Muscle layer of duodenum (tissue), 2 donors: ENCODE results near the gene DBP.

Experiments
- H3K27ac ChIP-seq: one replicate; pipeline ENCODE4 v1.7.0; 2013; ENCODE audit warnings: mild to moderate bottlenecking, low read length
- H3K27me3 ChIP-seq: one replicate; pipeline ENCODE4 v1.7.0; 2013; ENCODE audit warnings: low read depth, mild to moderate bottlenecking, control low read depth, low read length
- H3K36me3 ChIP-seq, 2 donors: one replicate each; pipeline ENCODE4 v1.7.0; 2013; ENCODE audit warnings: low read length in 2 of 2, control low read depth in 1 of 2, mild to moderate bottlenecking in 1 of 2; ENCODE audit not compliant: insufficient read depth in 2 of 2, control insufficient read depth in 1 of 2
- H3K4me1 ChIP-seq, 2 donors: one replicate each; pipeline ENCODE4 v1.7.0; 2013; ENCODE audit warnings: low read length in 2 of 2, mild to moderate bottlenecking in 2 of 2, control low read depth in 1 of 2, moderate library complexity in 1 of 2; ENCODE audit not compliant: insufficient read depth in 2 of 2, control insufficient read depth in 1 of 2
- H3K4me3 ChIP-seq, 2 donors: one replicate each; pipeline ENCODE4 v1.7.0; 2013; ENCODE audit warnings: low read length in 2 of 2, low read depth in 1 of 2, mild to moderate bottlenecking in 1 of 2
- H3K9me3 ChIP-seq, 2 donors: one replicate each; pipeline ENCODE4 v1.7.0; 2013; ENCODE audit warnings: low read length in 2 of 2, control low read depth in 1 of 2, mild to moderate bottlenecking in 1 of 2; ENCODE audit not compliant: control insufficient read depth in 1 of 2
- donor health status: healthy.

Gene DBP

GRCh38 chr19:48674921-48675824 is 38.0 kb upstream of the DBP start:
- no peaks in the 10 kb centered on the region for H3K27me3 ChIP-seq
- H3K4me3 ChIP-seq: no peak overlapping the region
- peaks cover 0 to 4% of the 10 kb centered on the region in 2 donors for H3K4me1 ChIP-seq
- H3K9me3 ChIP-seq: no peaks in the 10 kb centered on the region
- no peak overlapping the region for H3K27ac ChIP-seq
- H3K36me3 ChIP-seq: no peaks in the 10 kb centered on the region

GRCh38 chr19:48674216-48674809 is 37.1 kb upstream of the DBP start:
- Histone ChIP-seq H3K27me3 (no peaks in the 10 kb centered on the region), H3K4me1 (peaks cover 0 to 4% of the 10 kb centered on the region in 2 donors), H3K36me3 (no peaks in the 10 kb centered on the region), H3K4me3 (no peak overlapping the region), H3K27ac (no peak overlapping the region), H3K9me3 (no peaks in the 10 kb centered on the region)

- no peaks in the 10 kb centered on the region for H3K27me3 ChIP-seq
- H3K4me3 ChIP-seq: no peak overlapping the region
- H3K4me1 ChIP-seq: peaks cover 0 to 4% of the 10 kb centered on the region in 2 donors
- no peak overlapping the region for H3K27ac ChIP-seq
- no peaks in the 10 kb centered on the region for H3K36me3 ChIP-seq
- no peaks in the 10 kb centered on the region for H3K9me3 ChIP-seq
These were observed 36.4 kb upstream of the DBP start for GRCh38 chr19:48673436-48674100.

- no peak within 1 kb of the TSS for H3K4me3 ChIP-seq
- no peaks in the 10 kb centered on the region for H3K36me3 ChIP-seq
- H3K27ac ChIP-seq: no peak within 1 kb of the TSS
- H3K27me3 ChIP-seq: no peaks in the 10 kb centered on the region
- H3K9me3 ChIP-seq: no peaks in the 10 kb centered on the region
- H3K4me1 ChIP-seq: peaks cover 0 to 4% of the 10 kb centered on the region in 2 donors
These were observed 35.8 kb upstream of the DBP start, which contains the start of gene NTN5 for GRCh38 chr19:48672994-48673393. Gene NTN5, minus strand, starts transcription at chr19:48673017. Its CDS starts 2,031 bp downstream, at chr19:48670986.

GRCh38 chr19:48671446-48671995 is 34.3 kb upstream of the DBP start:
- Histone ChIP-seq H3K4me3 (no peak overlapping the region), H3K9me3 (no peaks in the 10 kb centered on the region), H3K36me3 (no peaks in the 10 kb centered on the region), H3K27me3 (no peaks in the 10 kb centered on the region), H3K4me1 (peaks cover 0 to 4% of the 10 kb centered on the region in 2 donors), H3K27ac (no peak overlapping the region)

GRCh38 chr19:48670699-48671445 is 33.7 kb upstream of the DBP start:
- peaks cover 0 to 4% of the 10 kb centered on the region in 2 donors for H3K4me1 ChIP-seq
- no peaks in the 10 kb centered on the region for H3K27me3 ChIP-seq
- no peaks in the 10 kb centered on the region for H3K9me3 ChIP-seq
- H3K27ac ChIP-seq: no peak overlapping the region
- H3K4me3 ChIP-seq: no peak overlapping the region
- no peaks in the 10 kb centered on the region for H3K36me3 ChIP-seq

- Histone ChIP-seq H3K4me3 (no peak overlapping the region), H3K36me3 (no peaks in the 10 kb centered on the region), H3K9me3 (no peaks in the 10 kb centered on the region), H3K27me3 (no peaks in the 10 kb centered on the region), H3K27ac (no peak overlapping the region), H3K4me1 (no peaks in the 10 kb centered on the region)
These were observed 32.9 kb upstream of the DBP start for GRCh38 chr19:48669903-48670668.

- no peaks in the 10 kb centered on the region for H3K9me3 ChIP-seq
- no peak overlapping the region for H3K4me3 ChIP-seq
- no peaks in the 10 kb centered on the region for H3K4me1 ChIP-seq
These were observed 31.6 kb upstream of the DBP start for GRCh38 chr19:48668761-48669160.

GRCh38 chr19:48668332-48668731 is 31.2 kb upstream of the DBP start:
- Histone ChIP-seq H3K4me1 (no peaks in the 10 kb centered on the region), H3K36me3 (no peaks in the 10 kb centered on the region), H3K27me3 (no peaks in the 10 kb centered on the region), H3K27ac (no peak overlapping the region), H3K9me3 (no peaks in the 10 kb centered on the region), H3K4me3 (no peak overlapping the region)

More at GRCh38 chr19:48668761-48669160, 31.6 kb upstream of the DBP start:
- Histone ChIP-seq H3K36me3 (no peaks in the 10 kb centered on the region), H3K27me3 (no peaks in the 10 kb centered on the region), H3K27ac (no peak overlapping the region)

- H3K4me1 ChIP-seq: no peaks in the 10 kb centered on the region
- H3K36me3 ChIP-seq: no peaks in the 10 kb centered on the region
- no peak overlapping the region for H3K4me3 ChIP-seq
These were observed 28.6 kb upstream of the DBP start for GRCh38 chr19:48665786-48666185.

More at GRCh38 chr19:48665786-48666185, 28.6 kb upstream of the DBP start:
- Histone ChIP-seq H3K9me3 (no peaks in the 10 kb centered on the region), H3K27me3 (no peaks in the 10 kb centered on the region), H3K27ac (no peak overlapping the region)
